Hematopoietic multipotent progenitor cell treated with erythropoietin and hydrocortisone succinate and interleukin-3 and kit ligand, for 17 days (in vitro differentiated cells): ENCODE data around the gene SMARCA5.
A peak's percentile ranks its signal among the peaks of the same experiment; 100 is the strongest.
"Not testable (repeated sequence)": the region's sequence is repeated elsewhere in the genome, so short reads cannot be mapped to it uniquely, and the experiment has no call there.

Experiments used
- DNase-seq: peaks from one replicate; pipeline ENCODE4 v3.0.0-alpha.2; 2015; ENCODE audit warnings: low spot score

Gene SMARCA5, protein sequence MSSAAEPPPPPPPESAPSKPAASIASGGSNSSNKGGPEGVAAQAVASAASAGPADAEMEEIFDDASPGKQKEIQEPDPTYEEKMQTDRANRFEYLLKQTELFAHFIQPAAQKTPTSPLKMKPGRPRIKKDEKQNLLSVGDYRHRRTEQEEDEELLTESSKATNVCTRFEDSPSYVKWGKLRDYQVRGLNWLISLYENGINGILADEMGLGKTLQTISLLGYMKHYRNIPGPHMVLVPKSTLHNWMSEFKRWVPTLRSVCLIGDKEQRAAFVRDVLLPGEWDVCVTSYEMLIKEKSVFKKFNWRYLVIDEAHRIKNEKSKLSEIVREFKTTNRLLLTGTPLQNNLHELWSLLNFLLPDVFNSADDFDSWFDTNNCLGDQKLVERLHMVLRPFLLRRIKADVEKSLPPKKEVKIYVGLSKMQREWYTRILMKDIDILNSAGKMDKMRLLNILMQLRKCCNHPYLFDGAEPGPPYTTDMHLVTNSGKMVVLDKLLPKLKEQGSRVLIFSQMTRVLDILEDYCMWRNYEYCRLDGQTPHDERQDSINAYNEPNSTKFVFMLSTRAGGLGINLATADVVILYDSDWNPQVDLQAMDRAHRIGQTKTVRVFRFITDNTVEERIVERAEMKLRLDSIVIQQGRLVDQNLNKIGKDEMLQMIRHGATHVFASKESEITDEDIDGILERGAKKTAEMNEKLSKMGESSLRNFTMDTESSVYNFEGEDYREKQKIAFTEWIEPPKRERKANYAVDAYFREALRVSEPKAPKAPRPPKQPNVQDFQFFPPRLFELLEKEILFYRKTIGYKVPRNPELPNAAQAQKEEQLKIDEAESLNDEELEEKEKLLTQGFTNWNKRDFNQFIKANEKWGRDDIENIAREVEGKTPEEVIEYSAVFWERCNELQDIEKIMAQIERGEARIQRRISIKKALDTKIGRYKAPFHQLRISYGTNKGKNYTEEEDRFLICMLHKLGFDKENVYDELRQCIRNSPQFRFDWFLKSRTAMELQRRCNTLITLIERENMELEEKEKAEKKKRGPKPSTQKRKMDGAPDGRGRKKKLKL

GRCh38 chr4:143513314-143514168 lies at the start of gene SMARCA5:
TSS of gene SMARCA5 (plus strand) at chr4:143513702. CDS start at chr4:143513925, 223 bp downstream.
- DNase-seq = peak; percentile 100

- no peak for DNase-seq
Observed at GRCh38 chr4:143473334-143474126, 40.0 kb upstream of the SMARCA5 start.

- no peak for DNase-seq
Observed at GRCh38 chr4:143477487-143477886, 36.0 kb upstream of the SMARCA5 start.

DNA sequence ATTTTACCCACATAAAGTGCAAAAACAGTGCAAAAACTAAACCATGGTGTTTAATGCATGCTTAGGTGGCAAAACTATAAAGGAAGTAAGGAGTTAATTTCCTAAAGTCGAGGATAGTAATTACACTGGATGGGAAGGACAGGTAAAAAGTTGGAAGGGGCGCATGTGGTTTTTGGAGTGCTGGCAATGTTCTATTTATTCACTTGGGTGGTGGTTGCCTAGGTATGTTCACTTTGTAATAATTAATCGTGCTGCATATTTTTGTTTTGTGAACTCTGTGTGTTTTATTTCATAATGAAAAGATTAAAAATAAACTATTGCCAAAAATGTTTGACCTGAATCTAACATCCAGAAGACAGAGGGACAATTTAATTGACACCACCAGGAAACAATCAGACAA lies 32.1 kb upstream of the SMARCA5 start:
- DNase-seq = no peak

GRCh38 chr4:143482840-143483239 lies 30.7 kb upstream of the SMARCA5 start:
- peak; percentile 56 for DNase-seq

DNA sequence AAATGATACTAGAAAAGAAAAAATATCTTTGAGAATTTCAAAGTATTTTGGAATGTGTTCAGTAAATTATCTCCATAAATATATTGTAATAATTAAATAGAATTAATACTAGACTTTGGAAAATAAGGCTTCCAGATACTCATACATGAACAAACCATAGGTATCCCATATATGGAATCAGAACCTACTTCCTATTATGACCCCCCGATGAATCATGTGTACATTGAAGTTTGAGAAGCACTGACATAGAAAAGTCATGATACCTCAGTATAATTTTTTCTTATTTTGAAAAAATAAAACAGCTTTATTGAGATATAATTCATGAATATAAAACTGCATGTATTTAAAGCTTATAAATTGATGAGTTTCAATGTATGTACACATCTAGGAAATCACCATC lies 27.2 kb upstream of the SMARCA5 start:
- no peak for DNase-seq

DNA sequence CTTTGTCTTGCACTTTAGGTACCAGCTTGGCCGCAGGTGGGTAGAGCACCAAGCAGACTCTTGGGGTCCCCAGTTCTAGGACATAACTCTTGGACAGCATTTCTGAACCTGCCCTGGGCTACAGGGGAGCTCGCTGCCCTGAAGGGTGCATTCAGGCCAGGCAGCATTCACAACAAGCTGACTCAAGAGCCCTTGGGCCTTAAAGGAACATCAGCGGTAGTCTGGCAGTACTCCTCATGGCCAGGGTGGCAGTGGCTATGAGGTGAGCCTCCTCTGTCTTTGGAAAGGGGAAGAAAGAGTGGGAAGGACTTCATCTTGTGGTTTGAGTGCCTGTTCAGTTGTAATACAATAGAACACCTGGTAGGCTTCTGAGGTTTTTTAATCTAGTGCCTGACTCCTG lies 24.8 kb upstream of the SMARCA5 start:
- no peak for DNase-seq

- no peak for DNase-seq
Observed at GRCh38 chr4:143489106-143489505, 24.4 kb upstream of the SMARCA5 start.

GRCh38 chr4:143498021-143498420 lies 15.5 kb upstream of the SMARCA5 start:
- no peak for DNase-seq

DNA sequence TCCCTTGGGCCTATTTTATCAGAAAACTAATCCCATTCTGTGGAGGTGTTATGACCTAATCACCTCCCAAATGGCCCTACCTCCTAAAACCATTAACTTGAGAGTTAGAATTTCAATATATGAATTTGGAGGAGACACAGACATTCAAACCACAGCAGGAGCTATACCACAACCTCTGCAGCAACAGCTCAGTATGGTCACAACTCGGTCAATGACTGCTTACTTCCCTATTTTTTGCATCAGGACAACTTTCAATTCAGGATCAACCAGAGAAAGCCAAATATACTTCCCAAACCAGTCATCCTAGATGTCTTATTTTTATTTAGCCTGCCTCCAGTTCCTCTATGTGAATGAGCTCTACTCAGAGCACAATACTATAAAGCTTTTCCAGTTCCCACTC lies 11.3 kb upstream of the SMARCA5 start:
- DNase-seq = no peak

DNA sequence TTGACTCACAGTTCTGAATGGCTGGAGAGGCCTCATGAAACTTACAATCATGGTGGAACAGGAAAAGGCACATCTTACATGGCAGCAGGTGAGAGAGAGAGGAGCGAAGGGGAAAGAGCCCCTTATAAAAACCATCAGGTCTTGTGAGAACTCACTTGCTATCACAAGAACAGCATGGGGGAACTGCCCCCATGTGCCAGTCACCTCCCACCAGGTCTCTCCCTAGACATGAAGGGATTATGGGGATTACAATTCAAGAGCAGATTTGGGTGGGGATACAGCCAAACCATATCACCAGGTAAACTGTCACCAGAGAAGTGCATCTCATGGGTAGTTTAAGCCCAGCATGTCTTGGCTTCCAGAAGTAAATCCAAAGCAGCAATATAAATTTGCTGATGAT lies 7.5 kb upstream of the SMARCA5 start:
- DNase-seq = no peak

GRCh38 chr4:143511906-143512305 lies 1.6 kb upstream of the SMARCA5 start:
- no peak for DNase-seq

DNA sequence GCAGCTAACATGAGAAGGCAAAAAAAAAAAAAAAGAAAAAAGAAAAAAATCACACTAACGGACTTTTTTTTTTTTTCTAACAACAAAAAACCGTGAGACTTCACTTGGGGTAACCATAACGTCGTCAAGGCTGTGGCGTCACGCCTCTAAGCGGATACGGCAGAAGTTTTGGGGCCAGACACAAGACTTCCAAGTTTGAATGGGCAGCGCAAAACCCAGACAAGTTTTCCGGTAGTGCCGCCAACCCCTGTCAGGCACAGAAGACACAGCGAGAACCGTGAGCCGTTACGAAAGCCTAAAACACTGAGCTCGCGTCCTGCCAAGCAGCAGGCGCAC lies 556 bp upstream of the SMARCA5 start:
- no peak for DNase-seq

GRCh38 chr4:143514169-143514495 lies 630 bp downstream of the SMARCA5 start:
- no peak for DNase-seq

GRCh38 chr4:143514497-143514896 lies 995 bp downstream of the SMARCA5 start:
- DNase-seq = peak; percentile 54

DNA sequence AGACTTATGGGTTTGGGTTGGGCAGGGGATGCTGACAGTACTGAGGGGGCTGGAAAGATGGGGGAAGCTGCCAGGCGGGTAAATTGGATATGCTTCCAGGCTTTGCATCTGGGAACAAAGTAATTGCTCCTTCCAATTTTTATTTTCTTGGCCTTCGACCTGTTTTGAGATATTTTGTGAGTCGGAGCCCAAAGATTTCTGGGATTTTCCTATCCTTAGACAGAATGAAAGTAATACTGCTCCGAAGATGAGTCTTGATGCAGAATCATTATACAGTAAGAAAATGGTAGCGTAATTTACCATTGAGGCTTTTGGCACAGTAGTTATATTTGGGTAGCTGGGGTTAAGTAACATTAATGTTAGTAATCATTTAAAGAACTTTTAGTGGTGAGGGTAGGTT lies 1.4 kb downstream of the SMARCA5 start:
- DNase-seq = peak; percentile 19

DNA sequence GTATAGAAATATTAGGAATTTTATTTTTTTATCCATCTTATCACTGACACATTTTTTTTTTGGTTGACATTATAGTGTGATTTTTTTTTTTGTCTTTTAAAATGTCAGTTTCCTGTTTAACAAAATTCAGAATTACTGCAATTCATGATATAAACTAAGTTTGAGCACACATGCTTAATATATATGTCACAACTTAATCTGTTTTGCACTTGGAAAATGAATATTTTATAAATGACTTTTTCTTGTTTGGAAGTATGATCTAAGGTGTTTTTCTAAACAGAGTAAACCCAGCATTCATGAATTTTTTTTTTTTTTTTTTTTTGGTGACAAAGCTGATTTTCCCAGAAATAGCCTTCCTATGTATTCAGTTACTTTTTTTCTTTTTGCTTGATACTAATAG lies 2.4 kb downstream of the SMARCA5 start:
- no peak for DNase-seq

- DNase-seq = no peak
Observed at GRCh38 chr4:143517764-143518163, 4.3 kb downstream of the SMARCA5 start.

DNA sequence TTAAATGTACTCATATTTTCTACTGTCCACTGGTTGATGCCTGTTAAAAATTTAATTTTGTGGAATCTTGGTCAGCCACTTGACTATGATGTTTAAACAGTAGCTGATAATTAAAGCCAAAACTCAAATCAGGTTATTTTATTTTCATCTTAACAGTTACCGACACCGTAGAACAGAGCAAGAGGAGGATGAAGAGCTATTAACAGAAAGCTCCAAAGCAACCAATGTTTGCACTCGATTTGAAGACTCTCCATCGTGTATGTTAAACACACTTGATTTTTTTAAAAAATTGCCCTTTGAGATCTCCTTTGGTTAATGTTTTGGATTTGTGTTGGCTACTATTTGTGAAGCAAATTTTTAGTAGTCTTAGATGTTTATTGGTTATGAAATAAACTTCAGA lies 10.7 kb downstream of the SMARCA5 start:
- DNase-seq = no peak

GRCh38 chr4:143528046-143528445 lies 14.5 kb downstream of the SMARCA5 start:
- not testable (repeated sequence) for DNase-seq

- DNase-seq = peak; percentile 33
Observed at GRCh38 chr4:143531380-143531779, 17.9 kb downstream of the SMARCA5 start.
